HepG2 (cell line): Measurements from ENCODE around the gene MIER2.
"Not testable (repeated sequence)": the region's sequence is repeated elsewhere in the genome, so short reads cannot be mapped to it uniquely, and the experiment has no call there.

Experiments
- ARHGAP35 ChIP-seq: sonication (generic); formaldehyde crosslinking; IDR thresholded peaks from 2 replicates; pipeline ENCODE4 v1.9.0; 2022; ENCODE audit warnings: mild to moderate bottlenecking, inconsistent platforms, moderate library complexity, missing genetic modification reagents, borderline replicate concordance
- EP300 ChIP-seq, 3 experiments: sonication (generic) in 1 of 3; formaldehyde crosslinking in 1 of 3; IDR thresholded peaks; 2 replicates each; pipeline versions ENCODE4 v1.5.1 to v1.6.1; 2011 to 2020; ENCODE audit warnings: low read depth in 2 of 3, low read length in 2 of 3, borderline replicate concordance in 1 of 3, improper control_type of control experiment in 1 of 3, mild to moderate bottlenecking in 1 of 3, missing genetic modification reagents in 1 of 3, moderate library complexity in 1 of 3
- FUBP1 ChIP-seq: sonication (generic); formaldehyde crosslinking; IDR thresholded peaks from 2 replicates; pipeline ENCODE4 v1.5.1; 2020; ENCODE audit warnings: missing genetic modification reagents, mild to moderate bottlenecking, borderline replicate concordance
- GLMP ChIP-seq: sonication (generic); formaldehyde crosslinking; IDR thresholded peaks from 2 replicates; pipeline ENCODE4 v1.9.0; 2021; ENCODE audit warnings: missing genetic modification reagents, mild to moderate bottlenecking, borderline replicate concordance
- HINFP ChIP-seq: sonication (generic); formaldehyde crosslinking; IDR thresholded peaks from 2 replicates; pipeline ENCODE4 v1.4.0; 2020; ENCODE audit warnings: low read depth, mild to moderate bottlenecking, missing genetic modification reagents
- POLR2A ChIP-seq, 2 experiments: IDR thresholded peaks; 2 replicates each; pipeline ENCODE4 v1.6.1; 2011; ENCODE audit warnings: low read depth in 2 of 2, low read length in 2 of 2, mild to moderate bottlenecking in 1 of 2, moderate library complexity in 1 of 2; ENCODE audit not compliant: insufficient read depth in 1 of 2
- PRDM4 ChIP-seq: sonication (generic); formaldehyde crosslinking; IDR thresholded peaks from 2 replicates; pipeline ENCODE4 v1.9.0; 2021; ENCODE audit warnings: missing genetic modification reagents, borderline replicate concordance
- ZNF496 ChIP-seq: sonication (generic); formaldehyde crosslinking; IDR thresholded peaks from 2 replicates; pipeline ENCODE4 v1.8.1; 2023; ENCODE audit warnings: mild to moderate bottlenecking, moderate library complexity, missing genetic modification reagents; ENCODE audit not compliant: insufficient replicate concordance

GRCh38 chr19:381901-382300 is 37.3 kb upstream of the MIER2 start:
- TF ChIP-seq ZNF496 (CRISPR knock-in tag); FUBP1 (CRISPR knock-in tag); POLR2A (IDR thresholded peaks at IDR 0.05; ENCODE audit: insufficient read depth in 1 of 2, low read depth in 2 of 2, low read length in 2 of 2); HINFP (CRISPR knock-in tag); ARHGAP35 (CRISPR knock-in tag); GLMP (CRISPR knock-in tag); PRDM4 (CRISPR knock-in tag); EP300 (IDR thresholded peaks at IDR 0.05; ENCODE audit: low read depth in 2 of 2, low read length in 2 of 2); EP300 (CRISPR knock-in tag; IDR thresholded peaks at IDR 0.05; ENCODE audit: borderline replicate concordance): not testable (repeated sequence)
